Breast epithelium (tissue), 3 donors: ENCODE results near the gene NFASC.

Experiments used
- CTCF ChIP-seq, 3 donors: fragments of 450-650 bp; IDR thresholded peaks; one replicate each; pipeline ENCODE4 v1.5.1; 2016 to 2017; ENCODE audit warnings: antibody characterized with exemption in 3 of 3, mild to moderate bottlenecking in 3 of 3, moderate library complexity in 3 of 3
- POLR2A ChIP-seq: fragments of 450-650 bp; IDR thresholded peaks from one replicate; pipeline ENCODE4 v1.6.1; 2016; ENCODE audit warnings: antibody characterized with exemption, mild to moderate bottlenecking, moderate library complexity
- POLR2AphosphoS5 ChIP-seq, 3 donors: sonication (generic); formaldehyde crosslinking; IDR thresholded peaks; one replicate each; pipeline ENCODE4 v1.6.1; 2017; ENCODE audit warnings: antibody characterized with exemption in 3 of 3

DNA sequence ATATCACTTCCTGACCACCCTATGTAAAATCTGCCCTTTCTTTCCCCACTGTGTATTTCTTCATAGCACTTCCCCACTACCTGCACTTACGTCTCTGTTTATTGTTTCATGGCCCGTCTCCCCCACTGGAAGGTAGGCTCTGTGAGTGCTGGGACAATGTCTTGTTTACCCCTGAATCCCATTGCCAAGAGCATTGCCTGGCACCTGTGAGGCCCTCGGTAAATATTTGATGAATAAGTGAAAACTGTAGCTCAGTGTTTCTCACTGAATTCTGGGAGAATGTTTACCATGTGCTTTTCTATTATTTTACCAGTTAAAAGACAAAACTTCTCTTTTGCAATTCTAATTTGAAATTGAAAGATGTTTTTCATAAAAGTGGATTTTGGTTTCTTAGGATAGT is 11.8 kb downstream of the NFASC start:
- TF ChIP-seq CTCF (IDR thresholded peaks at IDR 0.05) (no peak), POLR2A (no peak), POLR2AphosphoS5 (IDR thresholded peaks at IDR 0.05) (no peak)
